Eye (tissue), 1 donor: Measurements from ENCODE around the gene CLPTM1.
"Not testable (repeated sequence)": the region's sequence is repeated elsewhere in the genome, so short reads cannot be mapped to it uniquely, and the experiment has no call there.

Experiments used
- DNase-seq: peaks from one replicate; pipeline ENCODE4 v3.0.0-alpha.2; 2015

The CLPTM1 gene

DNA sequence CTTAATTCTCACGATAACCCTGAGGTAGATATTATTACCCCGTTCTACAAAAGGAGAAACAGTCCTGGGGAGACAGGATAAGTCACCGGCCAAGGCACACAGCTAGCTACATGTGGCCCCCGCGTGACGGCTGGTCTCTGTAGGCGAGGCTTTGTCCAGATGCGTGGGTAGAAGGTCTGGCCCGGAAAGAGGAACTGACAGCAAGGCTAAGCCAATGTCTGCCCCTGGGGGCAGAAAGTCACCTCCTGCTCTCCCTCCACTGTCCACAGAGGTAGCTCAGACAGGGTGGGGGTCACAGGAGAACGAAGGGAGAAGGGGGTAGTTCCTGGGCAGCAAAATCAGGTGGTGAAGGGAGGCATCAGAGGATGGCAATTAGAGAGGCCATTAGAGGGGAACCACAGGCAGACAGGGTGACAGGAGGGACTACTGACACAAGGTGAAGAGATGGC lies 11.4 kb upstream of the CLPTM1 start:
- no peak for DNase-seq

DNA sequence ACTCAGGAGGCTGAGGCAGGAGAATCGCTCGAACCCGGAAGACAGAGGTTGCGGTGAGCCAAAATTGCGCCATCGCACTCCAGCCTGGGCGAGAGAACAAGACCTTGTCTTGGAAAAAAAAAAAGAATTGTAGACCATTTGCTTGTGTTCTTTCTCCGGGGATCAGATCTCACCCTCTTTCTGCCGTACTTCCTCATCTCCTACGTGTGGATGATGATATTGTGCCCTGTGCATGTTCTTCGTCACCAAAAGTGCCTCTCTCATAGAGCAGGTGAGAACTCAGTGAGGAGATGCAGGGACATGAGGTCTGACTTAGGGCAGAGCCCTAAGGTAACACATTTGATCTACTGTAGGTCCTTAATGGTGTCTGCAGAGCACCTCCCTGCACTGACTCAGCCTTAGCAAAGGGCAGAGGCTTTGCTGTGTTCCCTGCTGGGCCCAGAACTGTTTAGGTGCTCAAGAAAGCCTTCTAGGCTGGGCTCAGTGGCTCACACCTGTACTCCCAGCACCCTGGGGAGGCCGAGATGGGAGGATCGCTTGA lies 8.1 kb upstream of the CLPTM1 start:
- no peak for DNase-seq

DNA sequence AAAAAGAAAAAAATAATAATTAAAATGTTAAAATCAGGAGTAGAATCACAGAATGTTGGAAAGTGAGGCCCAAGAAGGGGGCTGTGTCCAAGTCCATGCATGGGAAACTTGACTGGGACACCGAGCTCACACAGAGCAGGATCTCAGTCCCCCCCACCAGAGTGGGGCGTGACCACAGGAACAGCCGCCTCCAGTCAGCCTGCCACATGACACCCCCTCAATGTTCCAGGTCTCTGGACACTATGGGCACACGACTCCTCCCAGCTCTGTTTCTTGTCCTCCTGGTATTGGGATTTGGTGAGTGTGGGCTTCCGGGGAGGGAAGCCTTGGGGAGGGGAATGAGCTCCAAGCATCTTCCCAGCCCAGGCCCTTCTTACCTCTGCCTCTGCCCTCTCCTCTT lies 6.9 kb upstream of the CLPTM1 start:
- DNase-seq: no peak

DNA sequence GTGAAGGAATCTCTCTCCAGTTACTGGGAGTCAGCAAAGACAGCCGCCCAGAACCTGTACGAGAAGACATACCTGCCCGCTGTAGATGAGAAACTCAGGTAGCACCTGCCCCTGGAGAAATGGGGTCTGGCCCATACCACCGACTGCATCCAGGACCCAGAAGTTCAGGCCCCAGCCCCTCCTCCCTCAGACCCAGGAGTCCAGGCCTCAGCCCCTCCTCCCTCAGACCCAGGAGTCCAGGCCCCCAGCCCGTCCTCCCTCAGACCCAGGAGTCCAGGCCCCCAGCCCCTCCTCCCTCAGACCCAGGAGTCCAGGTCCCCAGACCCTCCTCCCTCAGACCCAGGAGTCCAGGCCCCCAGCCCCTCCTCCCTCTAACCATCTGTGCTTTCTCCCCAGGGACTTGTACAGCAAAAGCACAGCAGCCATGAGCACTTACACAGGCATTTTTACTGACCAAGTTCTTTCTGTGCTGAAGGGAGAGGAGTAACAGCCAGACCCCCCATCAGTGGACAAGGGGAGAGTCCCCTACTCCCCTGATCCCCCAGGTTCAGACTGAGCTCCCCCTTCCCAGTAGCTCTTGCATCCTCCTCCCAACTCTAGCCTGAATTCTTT lies 6.3 kb upstream of the CLPTM1 start:
- no peak for DNase-seq

DNA sequence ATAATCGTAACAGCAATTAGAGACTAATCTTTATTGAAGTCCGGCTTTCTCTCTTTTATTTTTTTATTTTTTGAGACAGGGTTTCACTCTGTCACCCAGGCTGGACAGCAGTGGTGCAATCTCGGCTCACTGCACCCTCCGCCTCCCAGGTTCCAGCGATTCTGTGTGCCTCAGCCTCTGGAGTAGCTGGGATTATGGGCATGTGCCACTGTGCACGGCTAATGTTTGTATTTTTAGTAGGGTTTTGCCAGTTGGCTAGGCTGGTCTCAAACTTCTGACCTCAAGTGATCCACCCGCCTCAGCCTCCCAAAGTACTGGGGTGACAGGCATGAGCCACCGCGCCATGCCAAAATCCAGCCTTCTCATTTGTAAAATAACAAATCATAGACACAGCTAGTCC lies 5.6 kb upstream of the CLPTM1 start:
- DNase-seq: no peak

DNA sequence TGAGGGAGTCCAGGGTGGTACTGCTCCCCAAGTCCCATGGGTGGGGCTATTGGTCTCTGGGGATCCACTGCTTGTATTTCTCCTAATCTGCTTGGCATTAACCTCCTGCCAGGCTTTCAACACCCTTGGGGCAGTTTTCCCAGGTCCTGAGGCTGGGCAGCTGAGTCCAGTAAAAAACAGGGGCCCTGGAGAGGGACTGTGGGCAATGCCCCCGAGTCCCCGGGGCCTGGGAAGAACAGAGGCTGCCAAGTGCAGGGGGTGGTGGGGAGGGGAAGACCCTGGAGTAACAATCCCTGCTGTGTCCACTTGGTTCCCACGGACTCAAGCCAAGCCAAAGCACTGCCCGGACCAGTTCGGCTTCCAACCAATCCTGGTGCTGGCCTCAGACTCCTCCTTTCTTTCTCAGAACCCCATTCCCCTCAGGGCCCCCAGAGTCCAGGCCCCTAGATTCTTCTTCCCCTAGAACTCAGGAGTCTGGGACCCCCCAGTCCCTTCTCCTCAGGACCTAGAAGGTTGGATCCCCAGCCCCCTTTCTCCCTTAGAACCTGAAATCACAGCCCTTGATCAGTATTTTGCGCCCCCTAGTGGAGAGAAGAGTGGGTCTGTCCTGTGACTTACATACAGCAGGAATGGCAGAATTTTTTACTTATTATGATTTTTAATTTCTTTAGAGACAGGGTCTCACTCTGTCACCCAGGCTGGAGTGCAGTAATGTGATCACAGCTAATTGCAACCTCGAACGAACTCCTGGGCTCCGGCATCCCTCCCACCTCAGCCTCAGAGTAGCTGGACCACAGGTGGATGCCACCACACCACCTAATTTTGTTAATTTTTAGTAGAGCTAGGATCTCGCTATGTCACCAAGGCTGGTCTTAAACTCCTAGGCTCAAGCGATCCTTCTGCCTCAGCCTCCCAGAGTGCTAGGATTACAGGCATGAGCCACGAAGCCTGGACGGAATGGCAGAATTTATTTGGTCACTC lies 3.7 kb upstream of the CLPTM1 start:
- DNase-seq: peak; percentile 93

DNA sequence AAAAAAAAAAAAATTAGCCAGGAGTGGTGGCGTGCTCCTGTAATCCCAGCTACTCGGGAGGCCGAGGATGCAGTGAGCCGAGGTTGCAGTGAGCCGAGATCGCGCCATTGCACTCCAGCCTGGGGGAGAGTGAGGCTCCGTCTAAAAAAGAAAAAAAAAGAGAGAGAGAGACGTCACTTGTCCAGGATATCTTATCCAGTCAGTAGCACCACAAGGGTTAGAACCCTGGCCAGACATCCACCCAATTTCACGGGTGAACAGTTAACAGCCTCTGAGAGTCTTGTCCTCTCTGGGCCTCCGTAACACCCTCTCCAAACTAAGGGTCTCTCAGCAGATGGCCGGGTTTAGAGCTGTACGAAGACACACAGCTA lies 917 bp upstream of the CLPTM1 start:
- DNase-seq: no peak

DNA sequence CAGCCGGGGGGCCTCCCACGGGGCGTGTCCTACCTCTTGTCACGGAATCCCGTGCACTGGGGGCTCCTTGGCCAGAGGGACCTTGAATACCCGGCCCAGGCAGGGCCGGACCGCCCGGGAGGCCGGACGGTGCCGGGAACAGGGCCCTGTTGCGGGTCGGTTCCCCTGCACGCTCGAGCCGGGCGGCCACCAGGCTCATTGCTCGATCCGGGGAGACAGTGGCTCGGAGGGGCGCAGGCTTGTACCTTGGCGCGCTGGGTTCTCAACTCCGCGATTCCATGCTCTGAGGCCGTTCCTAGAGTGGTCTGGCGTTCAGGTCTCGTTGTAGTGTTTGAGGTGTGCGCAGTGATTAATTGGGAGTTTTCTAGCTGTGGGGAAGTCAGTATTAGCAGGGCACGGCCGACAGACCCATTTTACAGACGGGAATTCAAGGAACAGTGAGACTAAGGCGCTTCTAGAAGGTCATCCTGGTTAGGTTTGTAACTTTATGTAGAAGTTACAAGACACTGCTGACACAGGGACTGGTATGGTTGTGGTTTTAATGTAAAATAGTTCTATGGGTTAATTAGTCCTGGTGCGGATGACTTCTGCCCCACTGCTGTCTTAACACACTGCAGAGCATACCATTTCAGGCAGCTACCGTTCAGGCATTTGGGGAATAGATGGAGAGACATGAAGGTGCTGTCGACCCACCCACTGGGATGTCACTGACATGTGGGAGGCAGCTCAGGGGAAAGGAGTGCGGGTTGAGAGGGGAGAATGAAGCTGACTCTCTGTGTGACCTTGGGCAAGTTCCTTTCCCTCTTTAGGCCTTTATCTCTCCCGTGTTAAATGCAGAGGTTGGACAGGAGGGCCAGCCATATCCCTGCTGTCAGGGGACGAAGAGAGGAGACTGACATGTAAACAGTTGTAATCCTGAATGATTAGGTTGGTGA lies 592 bp downstream of the CLPTM1 start:
- no peak for DNase-seq

DNA sequence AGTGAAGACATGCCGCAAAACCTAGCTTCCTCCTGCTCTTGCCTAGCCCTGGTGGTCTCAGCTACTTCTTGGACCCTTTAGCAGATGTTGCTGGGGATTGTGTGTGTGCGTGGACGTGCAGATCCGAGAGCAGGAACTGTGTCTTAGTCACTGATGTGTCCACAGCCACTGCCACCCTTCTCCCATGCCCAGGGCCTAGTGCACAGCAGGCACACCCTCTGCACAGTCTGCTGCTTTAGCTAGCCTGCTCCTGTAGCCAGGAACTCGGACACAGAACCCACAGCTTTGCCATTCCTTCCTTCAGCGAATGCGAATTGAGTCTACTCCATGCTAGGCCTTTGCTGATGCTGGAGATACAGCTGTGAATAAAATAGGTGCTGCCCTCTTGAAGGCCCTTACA lies 2.3 kb downstream of the CLPTM1 start:
- no peak for DNase-seq

DNA sequence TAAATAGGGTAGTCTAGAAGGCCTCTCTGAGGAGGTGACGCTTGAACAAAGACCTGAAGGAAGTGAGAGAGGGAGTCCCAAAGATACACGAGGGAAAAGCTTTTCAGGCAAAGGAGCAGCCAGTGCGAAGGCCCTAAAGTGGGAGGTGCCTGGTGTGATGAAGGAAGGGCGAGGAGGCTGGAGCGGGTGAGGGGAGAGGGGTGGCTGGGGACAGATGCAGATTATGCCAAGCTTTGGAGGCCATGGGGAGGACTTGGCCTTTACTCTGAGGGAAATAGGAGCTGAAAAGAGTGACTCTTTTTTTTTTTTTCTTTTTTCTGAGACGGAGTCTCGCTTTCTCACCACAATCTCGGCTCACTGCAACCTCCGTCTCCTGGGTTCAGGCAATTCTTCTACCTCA lies 2.9 kb downstream of the CLPTM1 start:
- DNase-seq: no peak

DNA sequence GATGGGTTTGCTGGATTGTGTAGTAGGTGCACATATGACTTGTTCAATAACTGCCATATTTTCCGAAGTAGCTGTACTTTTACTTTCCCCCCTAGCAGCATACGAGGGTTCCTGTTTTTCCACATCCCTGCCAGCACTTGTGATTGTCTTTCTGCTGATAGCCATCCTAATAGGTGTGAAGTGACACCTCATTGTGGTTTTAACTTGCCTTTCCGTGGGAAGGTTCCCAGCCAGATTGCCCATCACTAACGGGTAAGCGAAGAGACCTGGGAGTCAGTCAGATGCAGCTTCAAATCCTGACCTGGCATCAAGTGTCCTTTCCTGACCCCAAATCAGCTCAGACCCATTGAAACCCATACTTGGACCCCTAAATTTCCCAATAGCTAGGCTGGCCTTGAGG lies 4.5 kb downstream of the CLPTM1 start:
- no peak for DNase-seq

DNA sequence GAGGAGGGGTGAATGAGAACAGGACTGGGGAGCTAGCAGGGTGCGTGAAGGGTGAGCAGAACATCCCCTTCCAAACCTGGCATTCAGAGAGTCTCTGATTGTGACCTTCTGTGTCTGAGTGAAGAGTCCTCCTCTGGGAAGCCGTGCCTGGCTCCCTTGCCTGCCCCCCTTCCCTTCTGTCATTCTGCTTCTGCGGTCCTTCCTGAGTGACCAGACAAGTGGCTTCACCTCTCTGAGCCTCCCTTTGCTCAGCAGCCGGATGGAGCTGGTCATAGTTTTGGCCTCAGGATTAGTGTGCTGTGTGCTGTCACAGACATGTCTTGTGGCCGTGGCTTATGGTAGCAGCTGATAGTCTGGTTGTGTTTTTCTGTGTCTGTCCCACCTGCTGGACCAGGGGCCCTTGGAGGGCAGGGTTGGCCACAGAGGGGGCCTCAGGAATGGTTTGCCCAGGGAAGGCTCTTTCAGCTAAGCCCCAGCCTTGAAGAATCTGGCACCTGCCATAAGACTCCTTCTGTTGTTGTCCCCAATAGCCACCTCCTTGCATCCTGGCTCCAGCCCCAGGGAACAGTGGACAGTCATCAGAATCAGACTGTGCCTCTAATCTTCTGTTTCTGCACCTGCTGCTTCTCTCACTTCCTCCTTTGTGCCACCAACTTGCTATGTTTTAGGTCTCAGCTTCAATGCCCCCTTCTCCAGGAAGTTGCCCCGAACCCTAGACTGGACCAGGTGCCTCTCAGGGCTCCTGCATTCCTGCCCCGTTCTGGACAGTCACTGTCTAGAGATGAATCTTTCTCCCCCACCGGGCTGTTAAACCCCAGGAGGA lies 5.9 kb downstream of the CLPTM1 start:
- DNase-seq: no peak

DNA sequence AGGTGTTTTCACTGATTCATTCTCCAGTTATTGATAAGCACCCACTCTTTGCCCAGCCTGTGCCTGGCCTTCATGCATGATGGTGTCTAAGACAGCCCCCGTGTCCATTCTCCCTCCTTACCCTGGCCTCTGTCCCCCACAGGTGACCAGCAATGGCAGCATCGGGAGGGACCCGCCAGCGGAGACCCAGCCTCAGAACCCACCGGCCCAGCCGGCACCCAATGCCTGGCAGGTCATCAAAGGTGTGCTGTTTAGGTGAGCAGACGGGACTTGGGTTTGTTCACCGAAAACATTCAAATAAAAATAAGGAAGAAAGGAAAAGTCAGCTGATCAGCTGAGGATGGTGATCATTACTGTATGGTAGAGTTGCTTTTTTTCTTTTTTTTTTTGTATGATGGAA lies 6.6 kb downstream of the CLPTM1 start:
- DNase-seq: no peak

DNA sequence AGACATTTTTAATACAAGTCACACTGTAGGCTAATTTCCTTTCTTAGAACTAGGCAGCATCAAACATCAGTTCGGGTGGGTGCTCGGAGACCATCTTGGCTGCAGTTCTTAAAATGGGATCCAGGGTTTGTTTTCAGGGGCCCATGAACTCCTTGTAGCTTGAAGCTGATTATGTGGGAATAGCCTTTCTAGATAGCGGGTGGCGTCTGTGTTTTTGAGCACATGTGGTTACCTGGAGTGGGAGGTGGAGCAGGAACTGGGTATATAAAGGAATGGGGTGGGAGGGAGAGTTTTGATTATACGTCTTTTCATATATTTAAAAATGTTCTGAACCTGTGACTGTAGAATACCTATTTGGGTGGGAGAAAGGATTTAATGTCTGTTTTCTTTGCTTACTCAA lies 12.9 kb downstream of the CLPTM1 start:
- no peak for DNase-seq

DNA sequence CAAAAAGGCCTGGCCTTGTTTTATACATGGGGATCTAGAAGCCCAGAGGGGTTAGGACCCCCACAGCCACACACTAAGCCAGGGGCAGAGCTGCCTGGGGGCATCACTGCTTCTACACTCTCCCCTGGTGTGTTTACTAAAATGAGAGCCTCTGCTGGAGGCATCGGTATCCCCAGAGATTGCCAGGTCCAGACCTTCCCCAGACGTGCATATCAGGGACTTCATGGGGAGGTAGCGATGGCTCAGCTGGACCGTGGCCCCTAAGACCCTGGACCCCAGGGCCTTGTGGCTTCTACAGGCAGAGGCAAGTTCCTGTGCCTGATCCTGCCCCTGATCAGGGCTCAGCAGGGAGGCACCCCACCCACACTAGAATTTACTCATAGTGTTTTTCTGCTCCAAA lies 13.5 kb downstream of the CLPTM1 start:
- DNase-seq: no peak

DNA sequence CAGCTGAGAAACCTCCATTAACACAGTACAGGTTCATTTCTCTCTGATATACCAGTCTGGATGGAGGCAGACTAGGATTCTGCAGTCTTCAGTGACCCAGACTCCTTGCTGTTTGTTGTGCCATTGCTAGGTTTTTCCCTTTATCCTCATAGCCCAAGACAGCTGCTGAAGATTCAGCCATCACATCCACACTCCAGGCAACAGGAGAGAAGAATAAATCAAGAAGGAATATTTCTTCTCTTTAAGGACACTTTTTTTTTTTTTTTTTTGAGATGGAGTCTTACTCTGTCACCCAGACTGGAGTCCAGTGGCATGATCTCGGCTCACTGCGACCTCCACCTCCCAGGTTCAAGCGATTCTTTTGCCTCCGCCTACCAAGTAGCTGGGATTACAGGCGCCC lies 14.3 kb downstream of the CLPTM1 start:
- DNase-seq: no peak

DNA sequence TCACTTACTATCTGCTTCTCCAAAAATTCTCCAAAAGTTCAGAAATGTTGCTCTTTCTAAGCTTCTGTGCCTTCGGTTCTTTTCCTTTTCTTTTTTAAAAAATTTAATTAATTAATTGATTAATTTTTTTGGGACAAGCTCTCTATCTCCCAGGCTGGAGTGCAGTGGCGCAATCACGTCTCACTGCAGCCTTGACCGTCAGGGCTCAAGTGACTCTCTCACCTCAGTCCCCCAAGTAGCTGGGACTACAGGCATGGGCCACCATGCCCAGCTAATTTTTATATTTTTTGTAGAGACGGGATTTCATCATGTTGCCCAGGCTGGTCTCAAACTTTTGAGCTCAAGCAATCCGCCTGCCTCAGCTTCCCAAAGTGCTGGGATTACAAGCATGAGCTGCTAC lies 16.3 kb downstream of the CLPTM1 start:
- DNase-seq: not testable (repeated sequence)

DNA sequence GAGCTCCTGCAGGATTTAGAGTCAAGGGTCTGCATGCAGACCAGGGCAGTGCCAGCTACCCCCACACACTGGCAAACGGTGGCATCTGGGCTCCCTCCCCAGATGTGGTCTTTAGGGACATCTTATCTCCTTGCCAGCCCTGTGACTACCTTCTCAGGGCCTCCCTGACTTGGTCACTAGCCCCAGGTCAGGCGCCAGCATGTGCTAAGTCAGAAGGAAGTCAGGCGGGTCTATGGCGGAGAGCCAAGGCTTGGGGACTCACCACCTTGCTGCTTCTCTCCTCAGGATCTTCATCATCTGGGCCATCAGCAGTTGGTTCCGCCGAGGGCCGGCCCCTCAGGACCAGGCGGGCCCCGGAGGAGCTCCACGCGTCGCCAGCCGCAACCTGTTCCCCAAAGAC lies 17.6 kb downstream of the CLPTM1 start:
- DNase-seq: no peak

DNA sequence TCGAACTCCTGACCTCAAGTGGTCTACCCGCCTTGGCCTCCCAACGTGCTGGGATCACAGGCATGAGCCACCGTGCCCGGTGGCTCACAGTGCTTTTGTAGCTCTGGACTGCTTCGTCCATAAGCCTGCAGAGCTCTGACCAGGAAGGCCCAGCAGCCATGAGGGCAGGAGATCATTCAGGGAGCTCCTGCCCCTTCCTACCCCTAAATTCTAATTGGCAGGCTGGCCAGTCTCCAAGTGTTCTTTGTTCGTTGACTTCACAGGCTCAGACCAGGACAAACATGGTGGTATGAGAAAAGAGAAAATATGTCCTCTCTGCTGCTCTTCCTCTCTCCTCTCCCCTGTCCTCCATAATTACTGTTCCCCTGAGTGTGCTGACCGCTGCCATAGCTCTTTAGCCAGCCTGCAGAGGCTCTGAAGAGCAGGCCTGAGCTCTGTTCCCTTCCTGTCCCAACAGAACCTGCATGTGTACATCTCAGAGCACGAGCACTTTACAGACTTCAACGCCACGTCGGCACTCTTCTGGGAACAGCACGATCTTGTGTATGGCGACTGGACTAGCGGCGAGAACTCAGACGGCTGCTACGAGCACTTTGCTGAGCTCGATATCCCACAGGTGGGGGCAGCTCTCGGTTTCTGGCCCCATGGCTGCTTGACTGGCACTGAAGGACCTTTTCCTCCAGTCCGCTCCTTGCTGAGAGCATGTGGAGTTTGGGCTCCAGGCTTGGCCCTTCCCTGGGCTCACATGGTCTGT lies 19.0 kb downstream of the CLPTM1 start:
- no peak for DNase-seq

DNA sequence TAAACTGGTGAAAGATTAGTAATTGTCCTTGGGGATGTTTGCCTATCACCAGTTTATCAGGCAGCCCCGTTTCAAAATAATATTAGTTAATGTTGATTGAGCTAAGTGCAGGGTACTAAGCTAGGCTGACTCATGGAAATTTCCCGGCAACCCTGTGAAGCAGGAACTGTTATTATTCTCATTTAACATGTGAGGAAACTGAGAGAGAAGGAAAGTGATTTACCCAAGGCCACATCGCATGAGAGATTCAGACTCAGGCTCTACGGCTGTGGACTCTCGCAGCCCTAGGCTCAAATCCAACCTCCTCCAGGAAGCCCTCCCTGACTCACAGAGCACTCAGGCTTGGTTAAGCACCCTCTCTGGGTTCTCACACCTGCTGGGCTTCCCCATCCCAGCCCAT lies 19.7 kb downstream of the CLPTM1 start:
- no peak for DNase-seq

DNA sequence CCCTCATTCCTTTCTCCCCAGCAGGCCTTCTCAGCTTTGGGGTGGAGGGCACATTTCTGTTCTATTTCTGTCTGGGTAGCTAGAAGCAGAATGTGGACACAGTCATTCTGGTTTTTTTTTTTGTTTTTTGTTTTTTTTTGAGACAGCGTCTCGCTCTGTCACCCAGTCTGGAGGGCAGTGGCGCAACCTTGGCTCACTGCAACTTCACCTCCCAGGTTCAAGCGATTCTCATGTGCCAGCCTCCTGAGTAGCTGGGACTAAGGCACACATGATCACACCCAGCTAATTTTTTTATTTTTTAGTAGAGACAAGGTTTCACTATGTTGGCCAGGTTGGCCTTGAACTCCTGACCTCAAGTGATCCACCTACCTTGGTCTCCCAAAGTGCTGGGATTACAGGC lies 20.3 kb downstream of the CLPTM1 start:
- DNase-seq: no peak
